Muscle layer of colon (tissue), 2 donors: ENCODE results near the gene HERC2.

Experiments
- H3K27ac ChIP-seq: one replicate; pipeline ENCODE4 v1.7.0; 2013; ENCODE audit warnings: low read depth, mild to moderate bottlenecking, low read length, moderate library complexity
- H3K27me3 ChIP-seq, 2 donors: one replicate each; pipeline ENCODE4 v1.7.0; 2013; ENCODE audit warnings: low read length in 2 of 2, mild to moderate bottlenecking in 2 of 2; ENCODE audit not compliant: insufficient read depth in 2 of 2, control insufficient read depth in 1 of 2
- H3K36me3 ChIP-seq: one replicate; pipeline ENCODE4 v1.7.0; 2013; ENCODE audit warnings: mild to moderate bottlenecking, low read length; ENCODE audit not compliant: insufficient read depth
- H3K4me1 ChIP-seq: one replicate; pipeline ENCODE4 v1.7.0; 2013; ENCODE audit warnings: mild to moderate bottlenecking, low read length; ENCODE audit not compliant: insufficient read depth
- H3K4me3 ChIP-seq, 2 donors: one replicate each; pipeline ENCODE4 v1.7.0; 2013; ENCODE audit warnings: low read length in 2 of 2, low read depth in 1 of 2, mild to moderate bottlenecking in 1 of 2, moderate library complexity in 1 of 2
- H3K9ac ChIP-seq: one replicate; pipeline ENCODE4 v1.7.0; 2013; ENCODE audit warnings: low read length
- H3K9me3 ChIP-seq: one replicate; pipeline ENCODE4 v1.7.0; 2013; ENCODE audit warnings: mild to moderate bottlenecking, low read length
- donor health status: abdominal sarcoma.
- donor health status: Adenocarcinoma of cecum.

The HERC2 gene

GRCh38 chr15:28105793-28106192 lies 216.2 kb downstream of the HERC2 start:
- H3K4me1 ChIP-seq, result no peaks in the 10 kb centered on the region
- no peak overlapping the region for H3K27ac ChIP-seq
- H3K4me3 ChIP-seq, result no peak overlapping the region
- H3K9ac ChIP-seq, result no peak overlapping the region
- no peaks in the 10 kb centered on the region for H3K9me3 ChIP-seq
- H3K27me3 ChIP-seq, result peaks cover 19 to 45% of the 10 kb centered on the region in 2 donors
- H3K36me3 ChIP-seq, result no peaks in the 10 kb centered on the region

- H3K36me3 ChIP-seq, result no peaks in the 10 kb centered on the region
- no peaks in the 10 kb centered on the region for H3K4me1 ChIP-seq
- H3K4me3 ChIP-seq, result no peak overlapping the region
- no peaks in the 10 kb centered on the region for H3K9me3 ChIP-seq
- H3K27me3 ChIP-seq, result peaks cover 23 to 50% of the 10 kb centered on the region in 2 donors
- H3K9ac ChIP-seq, result no peak overlapping the region
- H3K27ac ChIP-seq, result no peak overlapping the region
Measured at GRCh38 chr15:28105224-28105791, 216.7 kb downstream of the HERC2 start.

- H3K4me1 ChIP-seq, result no peaks in the 10 kb centered on the region
- no peak overlapping the region for H3K27ac ChIP-seq
- no peak overlapping the region for H3K4me3 ChIP-seq
- H3K27me3 ChIP-seq, result peaks cover 32 to 60% of the 10 kb centered on the region in 2 donors
- no peaks in the 10 kb centered on the region for H3K9me3 ChIP-seq
- no peaks in the 10 kb centered on the region for H3K36me3 ChIP-seq
- no peak overlapping the region for H3K9ac ChIP-seq
Measured at GRCh38 chr15:28104326-28104725, 217.7 kb downstream of the HERC2 start.

GRCh38 chr15:28103831-28104230 lies 218.1 kb downstream of the HERC2 start:
- no peaks in the 10 kb centered on the region for H3K9me3 ChIP-seq
- H3K4me1 ChIP-seq, result no peaks in the 10 kb centered on the region
- H3K36me3 ChIP-seq, result no peaks in the 10 kb centered on the region
- no peak overlapping the region for H3K4me3 ChIP-seq
- peaks cover 32 to 65% of the 10 kb centered on the region in 2 donors for H3K27me3 ChIP-seq
- no peak overlapping the region for H3K27ac ChIP-seq
- no peak overlapping the region for H3K9ac ChIP-seq

- no peak overlapping the region for H3K9ac ChIP-seq
- H3K4me3 ChIP-seq, result no peak overlapping the region
- H3K27me3 ChIP-seq, result peaks cover 36 to 75% of the 10 kb centered on the region in 2 donors
- no peak overlapping the region for H3K27ac ChIP-seq
- peaks cover 3% of the 10 kb centered on the region for H3K4me1 ChIP-seq
- H3K36me3 ChIP-seq, result no peaks in the 10 kb centered on the region
- no peaks in the 10 kb centered on the region for H3K9me3 ChIP-seq
Measured at GRCh38 chr15:28101983-28102441, 220.0 kb downstream of the HERC2 start.

GRCh38 chr15:28101201-28101600 lies 220.8 kb downstream of the HERC2 start:
- H3K27me3 ChIP-seq, result peaks cover 44 to 75% of the 10 kb centered on the region in 2 donors
- peaks cover 5% of the 10 kb centered on the region for H3K4me1 ChIP-seq
- no peaks in the 10 kb centered on the region for H3K9me3 ChIP-seq
- no peak overlapping the region for H3K27ac ChIP-seq
- no peak overlapping the region for H3K9ac ChIP-seq
- H3K36me3 ChIP-seq, result no peaks in the 10 kb centered on the region
- H3K4me3 ChIP-seq, result no peak overlapping the region

GRCh38 chr15:28100516-28101195 lies 221.3 kb downstream of the HERC2 start:
- Histone ChIP-seq H3K9me3 (no peaks in the 10 kb centered on the region), H3K9ac (no peak overlapping the region), H3K4me1 (peaks cover 10% of the 10 kb centered on the region), H3K4me3 (no peak overlapping the region), H3K36me3 (no peaks in the 10 kb centered on the region), H3K27ac (no peak overlapping the region), H3K27me3 (peaks cover 43 to 75% of the 10 kb centered on the region in 2 donors)

GRCh38 chr15:28099555-28100140 lies 222.3 kb downstream of the HERC2 start:
- Histone ChIP-seq H3K4me1 (peaks cover 13% of the 10 kb centered on the region), H3K4me3 (no peak overlapping the region), H3K9ac (no peak overlapping the region), H3K27ac (no peak overlapping the region), H3K9me3 (no peaks in the 10 kb centered on the region), H3K27me3 (peaks cover 36 to 74% of the 10 kb centered on the region in 2 donors), H3K36me3 (no peaks in the 10 kb centered on the region)

GRCh38 chr15:28098766-28099554 lies 223.0 kb downstream of the HERC2 start, which contains the start of gene OCA2:
Gene OCA2, minus strand, starts transcription at chr15:28099315. Its CDS starts 17,441 bp downstream, at chr15:28081874.
- no peaks in the 10 kb centered on the region for H3K9me3 ChIP-seq
- no peaks in the 10 kb centered on the region for H3K36me3 ChIP-seq
- H3K27ac ChIP-seq, result no peak within 1 kb of the TSS
- H3K4me3 ChIP-seq, result no peak within 1 kb of the TSS
- no peak within 1 kb of the TSS for H3K9ac ChIP-seq
- H3K27me3 ChIP-seq, result peaks cover 34 to 75% of the 10 kb centered on the region in 2 donors
- peaks cover 13% of the 10 kb centered on the region for H3K4me1 ChIP-seq

- H3K9ac ChIP-seq, result no peak overlapping the region
- no peak overlapping the region for H3K4me3 ChIP-seq
- H3K27ac ChIP-seq, result no peak overlapping the region
- H3K36me3 ChIP-seq, result no peaks in the 10 kb centered on the region
- H3K27me3 ChIP-seq, result peaks cover 34 to 81% of the 10 kb centered on the region in 2 donors
- no peaks in the 10 kb centered on the region for H3K9me3 ChIP-seq
- H3K4me1 ChIP-seq, result peaks cover 13% of the 10 kb centered on the region
Measured at GRCh38 chr15:28098360-28098765, 223.6 kb downstream of the HERC2 start.
